ENCODE results near the gene RPA3.

RPA3 gene

GRCh38 chr7:7642081-7642480 lies 76.3 kb downstream of the RPA3 start:
- H3K27me3 ChIP-seq (ENCODE audit: control insufficient read depth, insufficient read depth, low read length), result no peaks in the 10 kb centered on the region
- no peak overlapping the region for H3K27ac ChIP-seq (ENCODE audit: low read length)
- peak overlapping the region; percentile 88 for H3K4me3 ChIP-seq (ENCODE audit: low read length)
- peaks cover 6% of the 10 kb centered on the region for H3K36me3 ChIP-seq (ENCODE audit: control insufficient read depth, low read depth, low read length)
- peaks cover 14% of the 10 kb centered on the region for H3K4me1 ChIP-seq (ENCODE audit: control insufficient read depth, low read depth, low read length)
- peak overlapping the region; percentile 83 for H3K9ac ChIP-seq (ENCODE audit: low read length)
- no peaks in the 10 kb centered on the region for H3K9me3 ChIP-seq (ENCODE audit: control insufficient read depth, low read depth, low read length)

- peak overlapping the region; percentile 88 for H3K4me3 ChIP-seq (ENCODE audit: low read length)
- no peaks in the 10 kb centered on the region for H3K9me3 ChIP-seq (ENCODE audit: control insufficient read depth, low read depth, low read length)
- H3K9ac ChIP-seq (ENCODE audit: low read length), result peak overlapping the region; percentile 83
- peaks cover 14% of the 10 kb centered on the region for H3K4me1 ChIP-seq (ENCODE audit: control insufficient read depth, low read depth, low read length)
- peak overlapping the region; percentile 39 for H3K27ac ChIP-seq (ENCODE audit: low read length)
- H3K27me3 ChIP-seq (ENCODE audit: control insufficient read depth, insufficient read depth, low read length), result no peaks in the 10 kb centered on the region
- H3K36me3 ChIP-seq (ENCODE audit: control insufficient read depth, low read depth, low read length), result peaks cover 11% of the 10 kb centered on the region
Observed at GRCh38 chr7:7641129-7641663, 77.2 kb downstream of the RPA3 start.

- Histone ChIP-seq H3K4me1 (ENCODE audit: control insufficient read depth, low read depth, low read length) (peaks cover 14% of the 10 kb centered on the region), H3K27me3 (ENCODE audit: control insufficient read depth, insufficient read depth, low read length) (no peaks in the 10 kb centered on the region), H3K9me3 (ENCODE audit: control insufficient read depth, low read depth, low read length) (no peaks in the 10 kb centered on the region), H3K9ac (ENCODE audit: low read length) (peak within 1 kb of the TSS; percentile 86), H3K36me3 (ENCODE audit: control insufficient read depth, low read depth, low read length) (peaks cover 11% of the 10 kb centered on the region), H3K4me3 (ENCODE audit: low read length) (peak within 1 kb of the TSS; percentile 88), H3K27ac (ENCODE audit: low read length) (peak within 1 kb of the TSS; percentile 54)
Observed at GRCh38 chr7:7640221-7641128, 77.9 kb downstream of the RPA3 start, which contains the start of gene UMAD1. Gene UMAD1, plus strand, starts transcription at chr7:7640752. Its CDS starts 32,620 bp downstream, at chr7:7673372.

GRCh38 chr7:7639847-7640220 lies 78.6 kb downstream of the RPA3 start:
- peak overlapping the region; percentile 88 for H3K4me3 ChIP-seq (ENCODE audit: low read length)
- H3K27me3 ChIP-seq (ENCODE audit: control insufficient read depth, insufficient read depth, low read length), result no peaks in the 10 kb centered on the region
- peaks cover 14% of the 10 kb centered on the region for H3K4me1 ChIP-seq (ENCODE audit: control insufficient read depth, low read depth, low read length)
- peaks cover 11% of the 10 kb centered on the region for H3K36me3 ChIP-seq (ENCODE audit: control insufficient read depth, low read depth, low read length)
- peak overlapping the region; percentile 54 for H3K27ac ChIP-seq (ENCODE audit: low read length)
- no peaks in the 10 kb centered on the region for H3K9me3 ChIP-seq (ENCODE audit: control insufficient read depth, low read depth, low read length)
- peak overlapping the region; percentile 86 for H3K9ac ChIP-seq (ENCODE audit: low read length)

- Histone ChIP-seq H3K36me3 (ENCODE audit: control insufficient read depth, low read depth, low read length) (peaks cover 11% of the 10 kb centered on the region), H3K27me3 (ENCODE audit: control insufficient read depth, insufficient read depth, low read length) (no peaks in the 10 kb centered on the region), H3K4me1 (ENCODE audit: control insufficient read depth, low read depth, low read length) (peaks cover 14% of the 10 kb centered on the region), H3K4me3 (ENCODE audit: low read length) (peak overlapping the region; percentile 88), H3K9me3 (ENCODE audit: control insufficient read depth, low read depth, low read length) (no peaks in the 10 kb centered on the region), H3K9ac (ENCODE audit: low read length) (peak overlapping the region; percentile 86), H3K27ac (ENCODE audit: low read length) (no peak overlapping the region)
Observed at GRCh38 chr7:7639421-7639820, 79.0 kb downstream of the RPA3 start.

GRCh38 chr7:7630626-7631329 lies 87.6 kb downstream of the RPA3 start:
- Histone ChIP-seq H3K9ac (ENCODE audit: low read length) (no peak overlapping the region), H3K9me3 (ENCODE audit: control insufficient read depth, low read depth, low read length) (no peaks in the 10 kb centered on the region), H3K4me1 (ENCODE audit: control insufficient read depth, low read depth, low read length) (no peaks in the 10 kb centered on the region), H3K4me3 (ENCODE audit: low read length) (no peak overlapping the region), H3K36me3 (ENCODE audit: control insufficient read depth, low read depth, low read length) (no peaks in the 10 kb centered on the region), H3K27ac (ENCODE audit: low read length) (no peak overlapping the region), H3K27me3 (ENCODE audit: control insufficient read depth, insufficient read depth, low read length) (no peaks in the 10 kb centered on the region)

GRCh38 chr7:7628476-7628875 lies 89.9 kb downstream of the RPA3 start:
- no peaks in the 10 kb centered on the region for H3K9me3 ChIP-seq (ENCODE audit: control insufficient read depth, low read depth, low read length)
- no peak overlapping the region for H3K27ac ChIP-seq (ENCODE audit: low read length)
- H3K27me3 ChIP-seq (ENCODE audit: control insufficient read depth, insufficient read depth, low read length), result no peaks in the 10 kb centered on the region
- H3K4me1 ChIP-seq (ENCODE audit: control insufficient read depth, low read depth, low read length), result no peaks in the 10 kb centered on the region
- no peak overlapping the region for H3K4me3 ChIP-seq (ENCODE audit: low read length)
- no peaks in the 10 kb centered on the region for H3K36me3 ChIP-seq (ENCODE audit: control insufficient read depth, low read depth, low read length)
- H3K9ac ChIP-seq (ENCODE audit: low read length), result no peak overlapping the region

GRCh38 chr7:7620644-7621210 lies 97.7 kb downstream of the RPA3 start:
- no peaks in the 10 kb centered on the region for H3K4me1 ChIP-seq (ENCODE audit: control insufficient read depth, low read depth, low read length)
- no peak overlapping the region for H3K27ac ChIP-seq (ENCODE audit: low read length)
- no peak overlapping the region for H3K4me3 ChIP-seq (ENCODE audit: low read length)
- no peaks in the 10 kb centered on the region for H3K27me3 ChIP-seq (ENCODE audit: control insufficient read depth, insufficient read depth, low read length)
- H3K9me3 ChIP-seq (ENCODE audit: control insufficient read depth, low read depth, low read length), result no peaks in the 10 kb centered on the region
- H3K36me3 ChIP-seq (ENCODE audit: control insufficient read depth, low read depth, low read length), result no peaks in the 10 kb centered on the region
- H3K9ac ChIP-seq (ENCODE audit: low read length), result no peak overlapping the region

- no peaks in the 10 kb centered on the region for H3K27me3 ChIP-seq (ENCODE audit: control insufficient read depth, insufficient read depth, low read length)
- no peaks in the 10 kb centered on the region for H3K36me3 ChIP-seq (ENCODE audit: control insufficient read depth, low read depth, low read length)
- no peaks in the 10 kb centered on the region for H3K4me1 ChIP-seq (ENCODE audit: control insufficient read depth, low read depth, low read length)
- H3K9ac ChIP-seq (ENCODE audit: low read length), result no peak overlapping the region
- H3K4me3 ChIP-seq (ENCODE audit: low read length), result no peak overlapping the region
- no peaks in the 10 kb centered on the region for H3K9me3 ChIP-seq (ENCODE audit: control insufficient read depth, low read depth, low read length)
- no peak overlapping the region for H3K27ac ChIP-seq (ENCODE audit: low read length)
Observed at GRCh38 chr7:7620236-7620635, 98.2 kb downstream of the RPA3 start.

- no peak overlapping the region for H3K4me3 ChIP-seq (ENCODE audit: low read length)
Observed at GRCh38 chr7:7618410-7618809, 100.0 kb downstream of the RPA3 start.

GRCh38 chr7:7617550-7617949 lies 100.9 kb downstream of the RPA3 start:
- Histone ChIP-seq H3K27me3 (ENCODE audit: control insufficient read depth, insufficient read depth, low read length) (no peaks in the 10 kb centered on the region), H3K4me3 (ENCODE audit: low read length) (no peak overlapping the region), H3K4me1 (ENCODE audit: control insufficient read depth, low read depth, low read length) (no peaks in the 10 kb centered on the region), H3K9ac (ENCODE audit: low read length) (no peak overlapping the region), H3K9me3 (ENCODE audit: control insufficient read depth, low read depth, low read length) (no peaks in the 10 kb centered on the region), H3K27ac (ENCODE audit: low read length) (no peak overlapping the region), H3K36me3 (ENCODE audit: control insufficient read depth, low read depth, low read length) (no peaks in the 10 kb centered on the region)

More at GRCh38 chr7:7618410-7618809, 100.0 kb downstream of the RPA3 start:
- Histone ChIP-seq H3K4me1 (ENCODE audit: control insufficient read depth, low read depth, low read length) (no peaks in the 10 kb centered on the region), H3K27me3 (ENCODE audit: control insufficient read depth, insufficient read depth, low read length) (no peaks in the 10 kb centered on the region), H3K36me3 (ENCODE audit: control insufficient read depth, low read depth, low read length) (no peaks in the 10 kb centered on the region), H3K9me3 (ENCODE audit: control insufficient read depth, low read depth, low read length) (no peaks in the 10 kb centered on the region), H3K27ac (ENCODE audit: low read length) (no peak overlapping the region), H3K9ac (ENCODE audit: low read length) (no peak overlapping the region)

Data from iPS-18a (cell line).